Ovary (tissue), 3 donors: ENCODE data around the gene NDUFA3.

Experiments
- EP300 ChIP-seq: sonication (generic); formaldehyde crosslinking; IDR thresholded peaks from one replicate; pipeline ENCODE4 v1.6.1; 2017; ENCODE audit warnings: antibody characterized with exemption
- POLR2A ChIP-seq: fragments of 450-650 bp; IDR thresholded peaks from one replicate; pipeline ENCODE4 v1.6.1; 2017; ENCODE audit warnings: antibody characterized with exemption, mild to moderate bottlenecking, moderate library complexity
- TF ChIP-seq, protein P1 (sequence below), 3 donors: fragments of 450-650 bp in 2 of 3; fragments of 200-600 bp in 1 of 3; IDR thresholded peaks; one replicate each; pipeline versions ENCODE4 v1.5.1 to v1.8.0; 2016 to 2022; ENCODE audit warnings: antibody characterized with exemption in 3 of 3, mild to moderate bottlenecking in 1 of 3
- donor health status: DM: no; HTN: no; CAD: no.

DNA sequence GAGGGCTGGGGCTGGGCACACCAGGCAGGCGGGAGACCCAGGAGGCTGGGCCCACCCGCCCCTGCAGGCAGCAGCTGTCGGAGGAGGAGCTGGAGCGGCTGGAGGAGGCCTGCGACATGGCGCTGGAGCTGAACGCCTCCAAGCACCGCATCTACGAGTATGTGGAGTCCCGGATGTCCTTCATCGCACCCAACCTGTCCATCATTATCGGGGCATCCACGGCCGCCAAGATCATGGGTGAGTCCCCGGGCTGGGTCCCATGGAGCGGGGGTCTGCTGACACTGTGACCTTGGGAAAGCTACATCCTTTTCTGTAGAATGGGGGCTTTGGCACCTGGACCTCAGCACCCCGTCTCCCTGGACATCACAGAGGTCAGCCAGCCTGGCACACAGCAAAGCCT, 21.0 kb downstream of the NDUFA3 start:
- TF ChIP-seq, protein P1, sequence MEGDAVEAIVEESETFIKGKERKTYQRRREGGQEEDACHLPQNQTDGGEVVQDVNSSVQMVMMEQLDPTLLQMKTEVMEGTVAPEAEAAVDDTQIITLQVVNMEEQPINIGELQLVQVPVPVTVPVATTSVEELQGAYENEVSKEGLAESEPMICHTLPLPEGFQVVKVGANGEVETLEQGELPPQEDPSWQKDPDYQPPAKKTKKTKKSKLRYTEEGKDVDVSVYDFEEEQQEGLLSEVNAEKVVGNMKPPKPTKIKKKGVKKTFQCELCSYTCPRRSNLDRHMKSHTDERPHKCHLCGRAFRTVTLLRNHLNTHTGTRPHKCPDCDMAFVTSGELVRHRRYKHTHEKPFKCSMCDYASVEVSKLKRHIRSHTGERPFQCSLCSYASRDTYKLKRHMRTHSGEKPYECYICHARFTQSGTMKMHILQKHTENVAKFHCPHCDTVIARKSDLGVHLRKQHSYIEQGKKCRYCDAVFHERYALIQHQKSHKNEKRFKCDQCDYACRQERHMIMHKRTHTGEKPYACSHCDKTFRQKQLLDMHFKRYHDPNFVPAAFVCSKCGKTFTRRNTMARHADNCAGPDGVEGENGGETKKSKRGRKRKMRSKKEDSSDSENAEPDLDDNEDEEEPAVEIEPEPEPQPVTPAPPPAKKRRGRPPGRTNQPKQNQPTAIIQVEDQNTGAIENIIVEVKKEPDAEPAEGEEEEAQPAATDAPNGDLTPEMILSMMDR (IDR thresholded peaks at IDR 0.05), result no peak
- TF ChIP-seq EP300 (no peak), POLR2A (no peak)
